PFSK-1 (cell line): ENCODE measurements around the gene APC.

Source experiments
- FOXP2 ChIP-seq: optimal IDR thresholded peaks from 2 replicates; pipeline ENCODE3; 2011; ENCODE audit warnings: borderline replicate concordance, control low read depth, inconsistent platforms; ENCODE audit not compliant: insufficient read depth; ENCODE audit errors: extremely low read length, extremely low read depth
- POLR2AphosphoS5 ChIP-seq: IDR thresholded peaks from 2 replicates; pipeline ENCODE4 v1.6.1; 2012; ENCODE audit warnings: low read depth, mild to moderate bottlenecking, control low read depth, low read length, moderate library complexity
- SIN3A ChIP-seq: IDR thresholded peaks from 2 replicates; pipeline ENCODE4 v1.6.1; 2012; ENCODE audit warnings: mild to moderate bottlenecking, low read length, moderate library complexity, borderline replicate concordance; ENCODE audit not compliant: insufficient read depth
- TAF1 ChIP-seq: IDR thresholded peaks from 2 replicates; pipeline ENCODE4 v1.6.1; 2012; ENCODE audit warnings: low read length, control low read depth, borderline replicate concordance; ENCODE audit not compliant: insufficient read depth
- TF ChIP-seq, protein P1 (sequence below), 2 experiments: IDR thresholded peaks; 2 replicates each; pipeline versions ENCODE4 v1.6.1 to v1.8.0; 2011 to 2012; ENCODE audit warnings: low read depth in 2 of 2, low read length in 2 of 2, control low read depth in 1 of 2, inconsistent platforms in 1 of 2, mild to moderate bottlenecking in 1 of 2, moderate library complexity in 1 of 2; ENCODE audit not compliant: insufficient read depth in 1 of 2

DNA sequence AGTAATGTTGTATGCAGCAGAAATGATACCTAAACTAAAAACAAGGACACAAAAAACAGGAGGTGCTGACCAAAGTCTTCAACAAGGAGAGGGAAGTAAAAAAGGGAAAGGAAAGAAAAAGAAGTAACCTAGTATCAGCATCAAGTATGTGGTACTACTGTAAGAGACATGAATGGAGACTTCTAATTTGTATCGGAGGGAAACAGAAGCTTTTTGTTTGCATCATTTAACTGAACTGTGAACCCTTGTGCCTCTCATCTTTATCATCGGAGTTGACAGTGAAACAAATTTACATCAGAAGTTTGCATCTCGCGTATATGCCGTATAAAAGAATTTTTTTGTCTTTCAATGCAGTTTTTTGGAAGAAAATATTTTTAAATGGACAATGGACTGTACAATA is 129.7 kb downstream of the APC start:
- TF ChIP-seq POLR2AphosphoS5 (no peak), TAF1 (no peak), FOXP2 (no peak), SIN3A (no peak)
- TF ChIP-seq, protein P1, sequence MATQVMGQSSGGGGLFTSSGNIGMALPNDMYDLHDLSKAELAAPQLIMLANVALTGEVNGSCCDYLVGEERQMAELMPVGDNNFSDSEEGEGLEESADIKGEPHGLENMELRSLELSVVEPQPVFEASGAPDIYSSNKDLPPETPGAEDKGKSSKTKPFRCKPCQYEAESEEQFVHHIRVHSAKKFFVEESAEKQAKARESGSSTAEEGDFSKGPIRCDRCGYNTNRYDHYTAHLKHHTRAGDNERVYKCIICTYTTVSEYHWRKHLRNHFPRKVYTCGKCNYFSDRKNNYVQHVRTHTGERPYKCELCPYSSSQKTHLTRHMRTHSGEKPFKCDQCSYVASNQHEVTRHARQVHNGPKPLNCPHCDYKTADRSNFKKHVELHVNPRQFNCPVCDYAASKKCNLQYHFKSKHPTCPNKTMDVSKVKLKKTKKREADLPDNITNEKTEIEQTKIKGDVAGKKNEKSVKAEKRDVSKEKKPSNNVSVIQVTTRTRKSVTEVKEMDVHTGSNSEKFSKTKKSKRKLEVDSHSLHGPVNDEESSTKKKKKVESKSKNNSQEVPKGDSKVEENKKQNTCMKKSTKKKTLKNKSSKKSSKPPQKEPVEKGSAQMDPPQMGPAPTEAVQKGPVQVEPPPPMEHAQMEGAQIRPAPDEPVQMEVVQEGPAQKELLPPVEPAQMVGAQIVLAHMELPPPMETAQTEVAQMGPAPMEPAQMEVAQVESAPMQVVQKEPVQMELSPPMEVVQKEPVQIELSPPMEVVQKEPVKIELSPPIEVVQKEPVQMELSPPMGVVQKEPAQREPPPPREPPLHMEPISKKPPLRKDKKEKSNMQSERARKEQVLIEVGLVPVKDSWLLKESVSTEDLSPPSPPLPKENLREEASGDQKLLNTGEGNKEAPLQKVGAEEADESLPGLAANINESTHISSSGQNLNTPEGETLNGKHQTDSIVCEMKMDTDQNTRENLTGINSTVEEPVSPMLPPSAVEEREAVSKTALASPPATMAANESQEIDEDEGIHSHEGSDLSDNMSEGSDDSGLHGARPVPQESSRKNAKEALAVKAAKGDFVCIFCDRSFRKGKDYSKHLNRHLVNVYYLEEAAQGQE (IDR thresholded peaks at IDR 0.05; ENCODE audit: insufficient read depth in 1 of 2, low read depth in 2 of 2, low read length in 2 of 2): no peak
